Brain microvascular endothelial cell (primary cell): ENCODE results near the gene PHF21B.

Experiments
- DNase-seq: peaks from one replicate; pipeline ENCODE4 v3.0.0-alpha.2; 2020
- H3K27ac ChIP-seq: fragments of 250-450 bp; sonication (Bioruptor Pico); 2 replicates; pipeline ENCODE4 v1.5.1; 2020; ENCODE audit warnings: mild to moderate bottlenecking, moderate library complexity
- H3K27me3 ChIP-seq: fragments of 250-450 bp; sonication (Bioruptor Pico); replicated peaks from 2 replicates; pipeline ENCODE4 v1.5.1; 2020; ENCODE audit warnings: mild to moderate bottlenecking
- H3K36me3 ChIP-seq: fragments of 250-450 bp; sonication (Bioruptor Pico); replicated peaks from 2 replicates; pipeline ENCODE4 v1.5.1; 2020; ENCODE audit warnings: mild to moderate bottlenecking
- H3K4me3 ChIP-seq: 2 replicates; pipeline ENCODE4 v1.5.1; 2011; ENCODE audit warnings: low read depth, mild to moderate bottlenecking, control low read depth, low read length, moderate library complexity
- CTCF ChIP-seq: IDR thresholded peaks from 2 replicates; pipeline ENCODE4 v1.5.1; 2011; ENCODE audit warnings: low read depth, mild to moderate bottlenecking, moderate library complexity, low read length, control low read depth, inconsistent platforms; ENCODE audit errors: missing control alignments
- in situ Hi-C: cut with HindIII; loops from 2 replicates; pipeline ENCODE4 v1.10.0; 2017; ENCODE audit warnings: low sequenced_read_pairs, low pct_ligation_motif_present

PHF21B gene

GRCh38 chr22:44869196-44869595, 140.6 kb downstream of the PHF21B start:
- Histone ChIP-seq H3K36me3 (no peaks in the 10 kb centered on the region), H3K27ac (no peak overlapping the region), H3K27me3 (no peaks in the 10 kb centered on the region), H3K4me3 (no peak overlapping the region)
- no peak for DNase-seq
- no peak for TF ChIP-seq CTCF
- in situ Hi-C loops, result no loop called here

- Histone ChIP-seq H3K4me3 (no peak overlapping the region), H3K27me3 (no peaks in the 10 kb centered on the region), H3K36me3 (no peaks in the 10 kb centered on the region), H3K27ac (no peak overlapping the region)
- TF ChIP-seq CTCF, result no peak
- in situ Hi-C loops, result no loop called here
- DNase-seq, result no peak
Measured at GRCh38 chr22:44865193-44866057, 144.4 kb downstream of the PHF21B start.

GRCh38 chr22:44862981-44863860, 146.6 kb downstream of the PHF21B start:
- H3K4me3 ChIP-seq, result no peak overlapping the region
- no peaks in the 10 kb centered on the region for H3K36me3 ChIP-seq
- H3K27ac ChIP-seq, result no peak overlapping the region
- no peaks in the 10 kb centered on the region for H3K27me3 ChIP-seq
- no peak for TF ChIP-seq CTCF
- in situ Hi-C loops, result no loop called here
- no peak for DNase-seq

GRCh38 chr22:44862281-44862680, 147.5 kb downstream of the PHF21B start:
- in situ Hi-C loops, result no loop called here
- Histone ChIP-seq H3K27me3 (no peaks in the 10 kb centered on the region), H3K36me3 (no peaks in the 10 kb centered on the region), H3K27ac (no peak overlapping the region), H3K4me3 (no peak overlapping the region)
- DNase-seq, result no peak
- no peak for TF ChIP-seq CTCF

- DNase-seq, result no peak
- no peak overlapping the region for H3K27ac ChIP-seq
- H3K4me3 ChIP-seq, result no peak overlapping the region
- no peak for TF ChIP-seq CTCF
- no peaks in the 10 kb centered on the region for H3K36me3 ChIP-seq
- in situ Hi-C loops, result no loop called here
- no peaks in the 10 kb centered on the region for H3K27me3 ChIP-seq
Measured at GRCh38 chr22:44861245-44861644, 148.6 kb downstream of the PHF21B start.
